Activated T-helper 1 cell treated with Interleukin-2 at 50 U/mL for 16 hours (primary cell): ENCODE results near the gene SPATA6L.

Source experiments
- DNase-seq: peaks from one replicate; pipeline ENCODE4 v3.0.0-alpha.2; 2020; ENCODE audit warnings: low read depth

Gene SPATA6L

GRCh38 chr9:4622016-4622415 is 44.3 kb downstream of the SPATA6L start:
- DNase-seq: no peak

DNA sequence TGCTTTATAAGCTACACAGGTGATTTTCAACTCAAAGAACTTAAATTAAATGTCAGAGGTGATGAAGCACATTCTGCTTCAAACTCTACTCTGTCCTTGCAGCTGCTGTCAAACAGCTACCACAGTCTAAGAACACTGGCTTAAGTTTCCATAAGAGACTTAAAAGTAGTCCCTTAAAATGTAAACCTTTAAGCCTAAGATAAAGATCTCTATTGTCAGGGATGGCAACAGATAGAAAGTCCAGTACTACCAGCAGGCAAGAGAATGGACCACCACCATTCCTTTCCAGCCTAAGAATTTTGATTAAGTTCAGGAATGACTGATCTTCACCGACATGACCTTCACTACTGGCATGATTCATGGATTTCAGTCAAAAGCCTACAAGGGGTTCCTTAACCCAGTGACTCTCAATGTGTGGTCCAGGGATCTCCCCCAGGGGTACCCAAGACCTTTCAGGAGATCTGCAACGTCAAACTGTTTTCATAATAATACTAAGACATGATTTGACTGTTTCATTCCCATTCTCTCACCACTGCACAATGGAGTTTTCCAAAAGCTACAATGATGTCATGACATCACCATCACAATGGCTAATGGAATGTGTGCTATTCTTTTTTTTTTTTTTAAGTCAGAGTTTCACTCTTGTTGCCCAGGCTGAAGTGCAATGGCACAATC is 45.3 kb downstream of the SPATA6L start:
- DNase-seq: no peak

- DNase-seq: no peak
These were observed 46.1 kb downstream of the SPATA6L start for GRCh38 chr9:4620057-4620765.

- no peak for DNase-seq
These were observed 47.6 kb downstream of the SPATA6L start for GRCh38 chr9:4618700-4619099.

- DNase-seq: no peak
These were observed 48.5 kb downstream of the SPATA6L start for GRCh38 chr9:4617752-4618151.

DNA sequence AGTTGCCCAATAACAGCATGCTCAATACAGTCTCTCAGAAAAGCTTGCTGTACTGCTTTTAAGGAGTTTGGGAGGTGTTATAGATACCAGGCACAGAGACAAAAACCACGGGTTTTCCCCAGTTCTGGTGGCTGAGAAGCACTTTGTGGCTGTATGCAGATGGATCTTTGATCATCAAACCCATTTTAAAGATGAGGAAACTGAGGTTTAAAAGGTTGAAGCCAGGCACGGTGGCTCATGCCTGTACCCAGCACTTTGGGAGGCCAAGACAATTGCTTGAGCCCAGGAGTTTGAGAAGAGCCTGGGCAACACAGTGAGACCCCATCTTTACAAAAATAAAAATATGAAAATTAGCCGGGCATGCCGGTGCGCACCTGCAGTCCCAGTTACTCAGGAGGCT is 50.5 kb downstream of the SPATA6L start:
- no peak for DNase-seq

- no peak for DNase-seq
These were observed 51.0 kb downstream of the SPATA6L start for GRCh38 chr9:4615251-4615650.

DNA sequence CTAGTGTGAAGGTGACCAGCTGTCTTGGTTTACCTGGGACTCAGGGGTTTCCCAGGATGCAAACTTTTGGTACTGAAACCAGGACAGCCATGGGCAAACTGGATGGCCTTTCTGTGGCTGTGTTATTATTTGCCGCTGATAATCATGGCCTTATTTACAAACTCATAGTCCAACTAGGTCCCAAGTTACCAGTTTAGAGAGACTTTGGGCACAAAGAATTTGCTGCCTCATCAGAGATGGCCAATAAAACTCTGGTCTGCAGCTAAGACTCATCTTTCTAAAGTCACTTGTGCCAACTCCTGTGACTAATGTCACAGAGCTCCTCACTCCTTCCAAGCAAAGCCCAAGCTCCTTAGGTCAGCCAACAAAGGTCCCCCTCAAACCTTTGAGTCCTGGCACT is 51.7 kb downstream of the SPATA6L start:
- DNase-seq: no peak

DNA sequence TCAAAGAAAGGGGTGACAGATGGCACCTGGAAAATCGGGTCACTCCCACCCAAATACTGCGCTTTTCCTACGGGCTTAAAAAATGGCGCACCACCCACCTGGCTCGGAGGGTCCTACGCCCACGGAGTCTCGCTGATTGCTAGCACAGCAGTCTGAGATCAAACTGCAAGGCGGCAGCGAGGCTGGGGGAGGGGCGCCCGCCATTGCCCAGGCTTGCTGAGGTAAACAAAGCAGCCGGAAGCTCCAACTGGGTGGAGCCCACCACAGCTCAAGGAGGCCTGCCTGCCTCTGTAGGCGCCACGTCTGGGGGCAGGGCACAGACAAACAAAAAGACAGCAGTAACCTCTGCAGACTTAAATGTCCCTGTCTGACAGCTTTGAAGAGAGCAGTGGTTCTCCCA is 60.2 kb downstream of the SPATA6L start:
- peak; percentile 31 for DNase-seq

GRCh38 chr9:4604678-4605095 is 61.6 kb downstream of the SPATA6L start:
- DNase-seq: peak; percentile 20

- no peak for DNase-seq
These were observed 62.5 kb downstream of the SPATA6L start for GRCh38 chr9:4603830-4604229.

- no peak for DNase-seq
These were observed 65.9 kb downstream of the SPATA6L start for GRCh38 chr9:4600368-4600767.

DNA sequence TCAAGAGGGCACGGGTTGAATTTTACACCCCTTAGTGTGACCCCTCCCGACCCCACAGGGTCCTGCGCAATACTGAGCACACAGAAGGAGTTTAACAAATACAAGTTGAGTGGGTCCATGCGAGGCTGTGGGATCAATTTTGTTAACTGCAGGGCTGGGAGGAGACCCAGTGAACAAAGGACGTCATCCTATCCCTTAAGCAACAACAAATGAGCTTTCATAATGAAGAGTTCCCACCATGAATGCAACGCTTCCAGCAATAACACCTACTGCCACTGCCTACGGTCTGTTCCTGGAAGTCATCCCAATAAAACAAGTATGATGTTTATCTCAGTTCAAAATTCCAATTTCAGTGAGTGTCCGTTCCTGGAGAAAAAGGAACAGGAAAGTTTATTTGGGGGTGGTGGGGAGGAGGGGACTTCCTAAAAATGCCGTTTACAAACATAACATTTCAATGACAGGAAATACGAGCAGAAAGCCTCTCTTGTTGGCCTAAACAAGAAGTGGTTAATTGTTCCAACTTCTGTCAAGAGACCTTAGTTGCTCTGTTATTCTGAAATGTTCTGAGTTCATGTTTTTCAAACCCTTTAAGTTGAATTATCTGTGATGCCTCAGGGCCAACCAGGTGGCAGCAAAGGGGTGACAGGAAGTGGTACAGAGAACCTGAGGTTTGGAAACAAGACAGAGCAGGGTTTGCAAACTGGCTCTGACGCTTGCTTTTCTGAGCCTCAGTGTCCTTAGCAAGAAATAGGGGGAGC is 69.9 kb downstream of the SPATA6L start:
- DNase-seq: peak; percentile 31

DNA sequence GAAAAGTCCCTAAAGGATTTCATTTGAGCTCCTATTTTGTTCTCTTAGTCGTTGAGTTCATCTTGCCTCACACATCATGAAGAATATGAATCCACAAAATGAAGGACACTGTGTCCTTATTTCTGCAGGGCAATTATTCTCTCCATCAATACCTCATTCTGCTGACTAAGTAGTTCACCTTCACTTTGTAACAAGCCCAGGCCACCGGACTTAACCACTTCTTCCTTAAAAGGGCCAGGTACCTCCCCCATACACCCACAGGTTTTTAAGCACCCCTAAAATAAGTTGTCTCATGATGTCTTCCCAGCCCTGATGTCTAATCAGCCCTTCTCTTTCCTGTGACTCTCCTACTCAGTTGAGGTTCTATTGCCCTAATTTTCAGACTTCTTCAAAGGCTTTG is 71.3 kb downstream of the SPATA6L start:
- no peak for DNase-seq

DNA sequence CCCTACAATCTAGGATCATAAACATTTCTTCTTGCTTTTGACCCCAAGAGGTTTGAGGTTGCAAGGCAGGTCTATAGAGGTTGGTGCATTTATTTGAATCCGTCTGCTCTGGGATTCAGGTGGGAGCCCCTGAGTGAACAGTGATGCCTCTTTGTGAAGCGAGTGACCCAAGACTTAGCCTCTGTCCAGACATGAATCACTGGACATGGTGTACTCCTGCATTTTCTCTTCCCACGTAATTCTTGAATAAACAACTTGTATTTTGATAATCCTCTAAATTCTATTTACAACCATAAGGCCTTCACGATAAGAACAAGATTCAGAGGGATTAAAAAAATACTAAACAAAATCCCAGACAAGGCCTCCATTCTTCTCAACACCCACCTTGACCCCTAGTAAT is 71.7 kb downstream of the SPATA6L start:
- DNase-seq: no peak

DNA sequence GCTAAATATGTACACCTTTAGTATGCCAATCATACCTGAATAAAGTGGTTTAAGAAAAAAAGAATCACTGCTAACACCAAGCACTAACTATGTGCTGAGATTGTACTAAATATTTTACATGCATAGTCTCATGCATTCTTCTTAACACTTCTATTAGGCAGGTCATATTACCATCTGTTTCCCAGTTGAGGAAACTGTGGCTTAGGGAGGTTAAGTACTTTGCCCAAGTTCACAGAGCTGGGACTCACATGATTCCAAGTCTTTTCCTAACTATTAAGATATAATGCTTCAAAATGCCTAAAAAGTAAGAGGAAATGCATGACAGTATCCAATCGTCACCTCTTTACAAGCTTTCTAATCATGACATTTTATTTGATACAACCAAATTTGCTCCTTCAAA is 73.4 kb downstream of the SPATA6L start:
- DNase-seq: no peak

GRCh38 chr9:4592295-4592694 is 74.0 kb downstream of the SPATA6L start:
- no peak for DNase-seq

DNA sequence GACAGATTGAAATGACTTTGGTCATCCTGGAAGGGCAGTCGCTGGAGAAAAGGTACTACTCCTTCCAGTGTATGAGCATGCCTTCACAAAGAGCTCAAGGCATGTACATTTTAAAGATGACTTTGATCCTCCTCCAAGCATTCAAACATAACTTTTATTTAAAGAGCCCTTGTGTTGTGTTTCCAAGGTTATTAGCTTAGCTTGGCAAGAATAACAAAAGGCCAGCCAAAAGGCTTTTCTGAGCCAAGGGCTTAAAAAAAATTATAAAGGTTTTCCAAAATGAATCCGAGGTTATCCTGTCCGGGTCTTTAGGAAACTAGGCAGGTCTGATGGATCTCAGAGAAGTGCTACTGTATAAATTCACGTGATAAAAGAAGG is 75.2 kb downstream of the SPATA6L start:
- no peak for DNase-seq

- no peak for DNase-seq
These were observed 75.7 kb downstream of the SPATA6L start for GRCh38 chr9:4590430-4591122.

GRCh38 chr9:4588721-4589120 is 77.6 kb downstream of the SPATA6L start:
- DNase-seq: no peak

DNA sequence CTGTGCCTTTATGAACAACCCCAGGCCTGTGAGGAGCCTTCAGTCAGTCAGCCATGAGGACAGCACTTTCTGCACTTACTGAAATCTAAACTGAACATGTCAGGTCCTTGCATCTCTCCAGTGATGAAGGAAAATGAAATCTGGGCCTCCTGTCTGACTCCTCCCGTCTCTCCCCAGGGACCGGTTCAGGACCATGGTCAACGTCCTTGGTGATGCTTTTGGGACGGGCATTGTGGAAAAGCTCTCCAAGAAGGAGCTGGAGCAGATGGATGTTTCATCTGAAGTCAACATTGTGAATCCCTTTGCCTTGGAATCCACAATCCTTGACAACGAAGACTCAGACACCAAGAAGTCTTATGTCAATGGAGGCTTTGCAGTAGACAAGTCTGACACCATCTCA is 81.1 kb downstream of the SPATA6L start:
- no peak for DNase-seq

GRCh38 chr9:4584636-4585035 is 81.6 kb downstream of the SPATA6L start:
- DNase-seq: no peak

DNA sequence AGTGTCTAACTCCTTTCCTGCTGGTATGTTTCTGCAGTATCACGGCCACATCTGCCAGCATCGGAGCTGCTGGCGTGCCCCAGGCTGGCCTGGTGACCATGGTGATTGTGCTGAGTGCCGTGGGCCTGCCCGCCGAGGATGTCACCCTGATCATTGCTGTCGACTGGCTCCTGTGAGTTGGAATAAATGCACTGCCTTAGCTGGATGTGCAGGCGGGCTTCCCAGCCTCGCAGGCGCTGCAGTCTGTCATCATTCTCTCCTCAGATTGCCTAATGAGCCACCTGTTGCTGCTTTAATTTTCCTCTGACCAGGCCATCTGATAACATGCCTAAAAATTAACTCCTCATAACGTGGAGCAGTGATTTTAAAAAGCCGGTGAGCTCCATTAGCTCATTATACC is 83.3 kb downstream of the SPATA6L start:
- no peak for DNase-seq
